Activated B cell treated with CpG ODN at 0.5 μM for 24 hours (primary cell): ENCODE measurements around the gene LRRC1. TPM values are rescaled to one million over a fixed set of nuclear protein-coding genes. Genes with fewer than 3 reads are reported as not detected.

Experiments
- ATAC-seq: fragments of 200-7000 bp; cut with Tn5 transposase; one replicate; pipeline ENCODE4 v1.10.0; 2021; ENCODE audit warnings: low read depth, mild to moderate bottlenecking, moderate library complexity
- CTCF ChIA-PET: fragments of 350-600 bp; sonication (Branson Sonifier 250); formaldehyde crosslinking; loops from one replicate; lab custom pipeline; 2021; ENCODE audit warnings: antibody characterized with exemption; lab: Charles Lee
- POLR2A ChIA-PET: fragments of 350-600 bp; sonication (Branson Sonifier 250); formaldehyde crosslinking; loops from one replicate; lab custom pipeline; 2021; ENCODE audit warnings: antibody characterized with exemption; lab: Charles Lee
- DNase-seq: peaks from one replicate; pipeline ENCODE4 v3.0.0; 2022
- H3K27ac Mint-ChIP-seq: one replicate; pipeline ENCODE4 v1.8.0; 2020; ENCODE audit warnings: mixed read lengths
- H3K27me3 Mint-ChIP-seq: one replicate; pipeline ENCODE4 v1.8.0; 2021; ENCODE audit warnings: mixed read lengths
- H3K36me3 Mint-ChIP-seq: one replicate; pipeline ENCODE4 v1.8.0; 2021; ENCODE audit warnings: low read depth, mixed read lengths
- H3K4me1 Mint-ChIP-seq: one replicate; pipeline ENCODE4 v1.8.0; 2021; ENCODE audit warnings: mixed read lengths
- H3K4me3 Mint-ChIP-seq: one replicate; pipeline ENCODE4 v1.8.0; 2020; ENCODE audit warnings: mild to moderate bottlenecking, mixed read lengths
- H3K9me3 Mint-ChIP-seq: one replicate; pipeline ENCODE4 v1.8.0; 2020; ENCODE audit warnings: mixed read lengths
- CTCF ChIP-seq: fragments of 200-600 bp; IDR thresholded peaks from one replicate; pipeline ENCODE4 v1.8.0; 2022; ENCODE audit warnings: antibody characterized with exemption, mild to moderate bottlenecking
- intact Hi-C: fragments of 100-400 bp; cut with micrococcal nuclease; formaldehyde crosslinking; loops from one replicate; pipeline ENCODE4 v1.15.1; 2024
- total RNA-seq: library from RNA; stranded (reverse); gene quantifications from 2 replicates; pipeline ENCODE4 v1.2.3, GENCODE V29; 2022

LRRC1 gene
- total RNA-seq, 1 donor from 2014 or later, result 4.7 TPM

- Mint-ChIP-seq H3K27ac (no peak overlapping the region), H3K4me3 (no peak overlapping the region), H3K27me3 (no peaks in the 10 kb centered on the region), H3K9me3 (no peaks in the 10 kb centered on the region), H3K4me1 (peaks cover 2% of the 10 kb centered on the region), H3K36me3 (peaks cover 51% of the 10 kb centered on the region)
- ChIA-PET POLR2A (no interaction called here), CTCF (no interaction called here)
- intact Hi-C loops, result no loop called here
- ATAC-seq (no peak), DNase-seq (no peak)
- no peak for TF ChIP-seq CTCF
Observed at GRCh38 chr6:53917464-53917842, 122.6 kb downstream of the LRRC1 start.

GRCh38 chr6:53918854-53919510 is 124.2 kb downstream of the LRRC1 start:
- H3K27ac Mint-ChIP-seq, result no peak overlapping the region
- H3K4me3 Mint-ChIP-seq, result no peak overlapping the region
- DNase-seq (no peak), ATAC-seq (no peak)
- no peak for TF ChIP-seq CTCF
- ChIA-PET CTCF (no interaction called here), POLR2A (no interaction called here)
- intact Hi-C loops, result no loop called here
- peaks cover 2% of the 10 kb centered on the region for H3K4me1 Mint-ChIP-seq
- peaks cover 44% of the 10 kb centered on the region for H3K36me3 Mint-ChIP-seq
- no peaks in the 10 kb centered on the region for H3K9me3 Mint-ChIP-seq
- no peaks in the 10 kb centered on the region for H3K27me3 Mint-ChIP-seq

DNA sequence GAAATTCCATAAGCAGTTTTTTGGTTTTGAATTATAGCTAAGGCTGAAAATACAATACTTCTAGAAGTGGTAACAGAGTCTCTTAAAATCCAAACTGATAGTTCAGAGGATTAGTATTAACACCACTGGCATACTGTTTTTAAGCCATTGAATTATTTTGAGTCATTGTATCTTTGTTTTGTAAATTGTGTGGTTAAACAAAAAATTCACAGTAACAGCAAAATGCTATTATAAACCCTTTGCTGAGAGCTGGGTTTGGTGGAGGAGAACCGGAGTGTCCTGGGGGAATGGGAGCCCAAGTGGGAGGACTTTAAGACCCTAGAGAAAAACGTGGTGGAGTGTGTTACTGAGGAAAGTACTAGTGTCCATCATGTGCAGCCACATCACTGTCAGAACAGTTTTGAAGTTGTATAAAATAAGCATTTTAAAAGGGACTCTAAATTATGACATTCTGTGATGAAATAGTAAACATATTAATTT is 125.1 kb downstream of the LRRC1 start:
- POLR2A ChIA-PET, result no interaction called here
- no peak for TF ChIP-seq CTCF
- ATAC-seq, result no peak
- CTCF ChIA-PET, result no interaction called here
- Mint-ChIP-seq H3K4me3 (no peak overlapping the region), H3K27ac (no peak overlapping the region), H3K36me3 (peaks cover 36% of the 10 kb centered on the region), H3K4me1 (peaks cover 2% of the 10 kb centered on the region), H3K27me3 (no peaks in the 10 kb centered on the region), H3K9me3 (no peaks in the 10 kb centered on the region)
- intact Hi-C loops, result no loop called here
- no peak for DNase-seq

DNA sequence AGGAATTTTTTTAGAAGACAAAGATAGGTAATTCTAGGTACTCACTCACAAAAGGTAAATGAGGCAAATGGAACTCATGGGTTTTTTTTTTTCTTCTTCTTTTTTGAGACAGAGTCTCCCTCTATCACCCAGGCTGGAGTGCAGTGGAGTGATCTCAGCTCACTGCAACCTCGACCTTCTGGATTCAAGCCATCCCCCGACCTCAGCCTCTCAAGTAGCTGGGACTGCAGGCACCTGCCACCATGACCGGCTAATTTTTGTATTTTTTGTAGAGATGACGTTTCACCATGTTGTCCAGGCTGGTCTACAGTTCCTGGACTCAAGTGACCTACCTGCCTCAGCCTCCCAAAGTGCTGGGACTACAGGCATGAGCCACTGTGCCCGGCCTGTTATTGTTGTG is 126.1 kb downstream of the LRRC1 start:
- no peak for TF ChIP-seq CTCF
- H3K36me3 Mint-ChIP-seq, result peaks cover 31% of the 10 kb centered on the region
- CTCF ChIA-PET, result no interaction called here

DNA sequence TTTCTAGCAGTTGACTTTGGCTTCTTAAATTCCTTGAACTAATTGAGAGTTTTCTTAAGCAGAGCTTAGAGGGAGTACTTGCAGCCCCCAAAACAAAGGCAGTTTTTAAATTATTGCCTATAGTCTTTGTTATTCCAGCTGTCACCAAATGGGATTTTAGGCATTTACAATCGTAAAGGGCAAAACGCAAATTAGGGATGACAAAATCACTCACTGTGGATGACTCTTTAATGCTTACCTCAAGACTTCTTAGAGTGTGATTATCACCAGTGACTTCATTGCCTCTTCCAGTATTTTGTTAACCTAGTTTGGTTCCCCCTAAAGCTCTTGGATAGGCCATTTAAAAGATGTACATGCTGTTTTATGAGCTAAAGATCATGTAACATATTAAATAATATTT is 126.8 kb downstream of the LRRC1 start:
- DNase-seq (no peak), ATAC-seq (no peak)
- CTCF ChIA-PET, result no interaction called here
- peaks cover 31% of the 10 kb centered on the region for H3K36me3 Mint-ChIP-seq
- H3K4me3 Mint-ChIP-seq, result no peak overlapping the region
- H3K4me1 Mint-ChIP-seq, result peaks cover 2% of the 10 kb centered on the region
- H3K9me3 Mint-ChIP-seq, result no peaks in the 10 kb centered on the region
- no peak overlapping the region for H3K27ac Mint-ChIP-seq
- no peak for TF ChIP-seq CTCF
- intact Hi-C loops, result no loop called here
- no peaks in the 10 kb centered on the region for H3K27me3 Mint-ChIP-seq
- POLR2A ChIA-PET, result no interaction called here

More for the DNA sequence above, 126.1 kb downstream of the LRRC1 start:
- ATAC-seq, result no peak
- no peak overlapping the region for H3K4me3 Mint-ChIP-seq
- no peaks in the 10 kb centered on the region for H3K27me3 Mint-ChIP-seq
- no peak overlapping the region for H3K27ac Mint-ChIP-seq
- H3K4me1 Mint-ChIP-seq, result peaks cover 2% of the 10 kb centered on the region
- no peaks in the 10 kb centered on the region for H3K9me3 Mint-ChIP-seq
- POLR2A ChIA-PET, result no interaction called here
- DNase-seq, result no peak
- intact Hi-C loops, result no loop called here
